Liver (tissue), 9 donors: Measurements from ENCODE around the gene LARGE1. TPM values are rescaled to one million over a fixed set of nuclear protein-coding genes. Genes with fewer than 3 reads are reported as not detected.

ENCODE experiments used
- DNase-seq: peaks from one replicate; pipeline ENCODE4 v3.0.0-alpha.2; 2017; ENCODE audit warnings: low spot score
- H3K27ac ChIP-seq, 2 donors: one replicate each; pipeline ENCODE4 v1.7.0; 2013; ENCODE audit warnings: inconsistent platforms in 2 of 2, low read length in 2 of 2, control low read depth in 1 of 2, low read depth in 1 of 2, mild to moderate bottlenecking in 1 of 2
- H3K27me3 ChIP-seq, 4 donors: one replicate each; pipeline versions ENCODE4 v1.6.1 to v1.7.0; 2013; ENCODE audit warnings: low read length in 3 of 4, inconsistent platforms in 1 of 4, mild to moderate bottlenecking in 1 of 4, moderate library complexity in 1 of 4; ENCODE audit not compliant: control insufficient read depth in 4 of 4, insufficient read depth in 4 of 4
- H3K36me3 ChIP-seq, 4 donors: one replicate each; pipeline versions ENCODE4 v1.6.1 to v1.7.0; 2013; ENCODE audit warnings: low read length in 3 of 4, mild to moderate bottlenecking in 3 of 4, low read depth in 1 of 4, moderate library complexity in 1 of 4; ENCODE audit not compliant: control insufficient read depth in 4 of 4, insufficient read depth in 3 of 4
- H3K4me1 ChIP-seq, 4 donors: one replicate each; pipeline versions ENCODE4 v1.6.1 to v1.7.0; 2013; ENCODE audit warnings: low read length in 3 of 4, mild to moderate bottlenecking in 3 of 4, moderate library complexity in 1 of 4; ENCODE audit not compliant: control insufficient read depth in 4 of 4, insufficient read depth in 4 of 4
- H3K4me3 ChIP-seq, 3 donors: one replicate each; pipeline versions ENCODE4 v1.6.1 to v1.7.0; 2013; ENCODE audit warnings: low read length in 3 of 3, control low read depth in 1 of 3, low read depth in 1 of 3, mild to moderate bottlenecking in 1 of 3
- H3K9ac ChIP-seq, 2 donors: one replicate each; pipeline ENCODE4 v1.7.0; 2013; ENCODE audit warnings: low read length in 2 of 2, mild to moderate bottlenecking in 2 of 2, moderate library complexity in 2 of 2, control low read depth in 1 of 2, low read depth in 1 of 2
- H3K9me3 ChIP-seq, 4 donors: one replicate each; pipeline versions ENCODE4 v1.6.1 to v1.7.0; 2013; ENCODE audit warnings: low read length in 3 of 4; ENCODE audit not compliant: control insufficient read depth in 4 of 4
- CTCF ChIP-seq: fragments of 150-350 bp; IDR thresholded peaks from 2 replicates; pipeline ENCODE4 v1.5.1; 2017; ENCODE audit warnings: improper control_type of control experiment, low read depth, low read length; ENCODE audit not compliant: missing input control
- FOXA1 ChIP-seq: IDR thresholded peaks from 2 replicates; pipeline ENCODE4 v1.6.1; 2016; ENCODE audit warnings: antibody characterized with exemption
- FOXA2 ChIP-seq: IDR thresholded peaks from 2 replicates; pipeline ENCODE4 v1.6.1; 2016; ENCODE audit warnings: antibody characterized with exemption
- HNF4A ChIP-seq, 2 donors: conservative IDR thresholded peaks; 2 replicates each; pipeline ENCODE4 v1.6.1; 2016; ENCODE audit warnings: antibody characterized with exemption in 2 of 2, mild to moderate bottlenecking in 2 of 2
- HNF4G ChIP-seq: IDR thresholded peaks from 2 replicates; pipeline ENCODE4 v1.6.1; 2016; ENCODE audit warnings: antibody characterized with exemption
- JUND ChIP-seq, 2 donors: IDR thresholded peaks; 2 replicates each; pipeline ENCODE4 v1.6.1; 2016; ENCODE audit warnings: antibody characterized with exemption in 2 of 2
- MAX ChIP-seq: IDR thresholded peaks from 2 replicates; pipeline ENCODE4 v1.6.1; 2016; ENCODE audit warnings: antibody characterized with exemption
- NR2F2 ChIP-seq: IDR thresholded peaks from 2 replicates; pipeline ENCODE4 v1.6.1; 2016; ENCODE audit warnings: antibody characterized with exemption
- RXRA ChIP-seq, 2 donors: IDR thresholded peaks; 2 replicates each; pipeline ENCODE4 v1.6.1; 2017 to 2018; ENCODE audit warnings: antibody characterized with exemption in 2 of 2, mild to moderate bottlenecking in 1 of 2
- SP1 ChIP-seq: IDR thresholded peaks from 2 replicates; pipeline ENCODE4 v1.6.1; 2018; ENCODE audit warnings: antibody characterized with exemption, mild to moderate bottlenecking
- TAF1 ChIP-seq: conservative IDR thresholded peaks from 2 replicates; pipeline ENCODE4 v1.6.1; 2016; ENCODE audit warnings: antibody characterized with exemption, mild to moderate bottlenecking
- ZBTB33 ChIP-seq: IDR thresholded peaks from 2 replicates; pipeline ENCODE4 v1.6.1; 2016; ENCODE audit warnings: antibody characterized with exemption
- WGBS: extraction: QIAGEN DNeasy Blood & Tissue Kit; methylation state at CpG from one replicate; pipeline ENCODE4 v1.1.7; 2013; 5-methylcytosine and 5-hydroxymethylcytosine counted together
- polyA plus RNA-seq, 2 donors: library from polyadenylated mRNA; stranded (reverse) in 1 of 2; unstranded in 1 of 2; fragments of 200-250 nt in 1 of 2; fragments of >200 nt in 1 of 2; fragmentation: Nextera tagmentation in 1 of 2; extraction: Ambion mirVana in 1 of 2; gene quantifications; one replicate each; pipeline versions ENCODE4 v1.2.1 to v1.2.3, GENCODE V29; 2013 to 2015
- total RNA-seq, 2 donors: library from RNA; depleted of rRNA; stranded (reverse); fragments of >200 nt; gene quantifications; one replicate each; pipeline ENCODE4 v1.2.3, GENCODE V29; 2014
- donor health status: healthy.
- donor health status: healthy.
- donor health status: healthy.
- donor health status: healthy.
- donor health status: healthy.

The LARGE1 gene
- total and polyA plus RNA-seq, 4 donors = 2.3 to 14.1 (median 5.7) TPM

- no peak overlapping the region for H3K4me3 ChIP-seq
- H3K4me1 ChIP-seq = peaks cover 0 to 2% (median 0%) of the 10 kb centered on the region in 4 donors
- no peak for TF ChIP-seq HNF4A (conservative IDR thresholded peaks at IDR 0.05)
- no peak for TF ChIP-seq FOXA2
- TF ChIP-seq HNF4G = no peak
- no peak for TF ChIP-seq TAF1
- no peak for TF ChIP-seq NR2F2
- TF ChIP-seq ZBTB33 = no peak
- H3K9me3 ChIP-seq = no peaks in the 10 kb centered on the region
- no peak overlapping the region for H3K27ac ChIP-seq
- no peak overlapping the region for H3K9ac ChIP-seq
- no peak for DNase-seq
- WGBS = 93% methylated on average over 4 of the region's 4 CpGs
- H3K27me3 ChIP-seq = no peaks in the 10 kb centered on the region
- no peaks in the 10 kb centered on the region for H3K36me3 ChIP-seq
These were observed 102.7 kb downstream of the LARGE1 start for GRCh38 chr22:33817512-33818127.

GRCh38 chr22:33812360-33812977 lies 107.8 kb downstream of the LARGE1 start:
- Histone ChIP-seq H3K36me3 (no peaks in the 10 kb centered on the region), H3K9me3 (no peaks in the 10 kb centered on the region), H3K27me3 (no peaks in the 10 kb centered on the region), H3K4me3 (no peak overlapping the region), H3K4me1 (peaks cover 0 to 5% (median 3%) of the 10 kb centered on the region in 4 donors), H3K27ac (peak overlapping the region in 1 of 2 donors; percentile 25), H3K9ac (no peak overlapping the region)
- DNase-seq = no peak
- no peak for TF ChIP-seq FOXA1
- TF ChIP-seq HNF4A (conservative IDR thresholded peaks at IDR 0.05) = peak in 1 of 2 donors; percentile 14
- WGBS = 87% methylated on average over 7 of the region's 7 CpGs

GRCh38 chr22:33811686-33812085 lies 108.6 kb downstream of the LARGE1 start:
- H3K27ac ChIP-seq = peak overlapping the region in 1 of 2 donors; percentile 25
- no peak for DNase-seq
- TF ChIP-seq JUND (IDR thresholded peaks at IDR 0.05) = no peak
- peak; percentile 86 for TF ChIP-seq NR2F2
- TF ChIP-seq SP1 = peak; percentile 4
- peak in 1 of 2 donors; percentile 22 for TF ChIP-seq RXRA (IDR thresholded peaks at IDR 0.05)
- TF ChIP-seq HNF4A (conservative IDR thresholded peaks at IDR 0.05) = no peak
- peak; percentile 10 for TF ChIP-seq MAX
- TF ChIP-seq CTCF = no peak

More at GRCh38 chr22:33811686-33812085, 108.6 kb downstream of the LARGE1 start:
- peaks cover 0 to 7% (median 3%) of the 10 kb centered on the region in 4 donors for H3K4me1 ChIP-seq
- H3K27me3 ChIP-seq = no peaks in the 10 kb centered on the region
- no peaks in the 10 kb centered on the region for H3K36me3 ChIP-seq
- 74% methylated on average over 5 of the region's 5 CpGs for WGBS
- no peak overlapping the region for H3K9ac ChIP-seq
- no peak overlapping the region for H3K4me3 ChIP-seq
- no peaks in the 10 kb centered on the region for H3K9me3 ChIP-seq
